HG03457 (cell line): ENCODE data around the gene KDM7A.
A peak's percentile ranks its signal among the peaks of the same experiment; 100 is the strongest.
"Not testable (repeated sequence)": the region's sequence is repeated elsewhere in the genome, so short reads cannot be mapped to it uniquely, and the experiment has no call there.

Source experiments
- ATAC-seq: cut with Tn5 transposase; IDR thresholded peaks from one replicate; pipeline ENCODE4 v1.9.1; 2021; ENCODE audit warnings: moderate number of reproducible peaks; ENCODE audit not compliant: unreplicated experiment

Gene KDM7A

GRCh38 chr7:140176811-140177702, at the start of gene KDM7A:
TSS of gene KDM7A (minus strand) at chr7:140176983. CDS start at chr7:140176937, 46 bp downstream.
- peak; percentile 51 for ATAC-seq

- no peak for ATAC-seq
Observed at GRCh38 chr7:140225562-140226249, 48.9 kb upstream of the KDM7A start.

- ATAC-seq = no peak
Observed at GRCh38 chr7:140223515-140224221, 46.9 kb upstream of the KDM7A start.

- no peak for ATAC-seq
Observed at GRCh38 chr7:140222814-140223213, 46.0 kb upstream of the KDM7A start.

- ATAC-seq = no peak
Observed at GRCh38 chr7:140219672-140220524, 43.1 kb upstream of the KDM7A start.

- no peak for ATAC-seq
Observed at GRCh38 chr7:140218656-140219055, 41.9 kb upstream of the KDM7A start.

- ATAC-seq = no peak
Observed at GRCh38 chr7:140217750-140218501, 41.1 kb upstream of the KDM7A start.

- ATAC-seq = no peak
Observed at GRCh38 chr7:140215281-140215680, 38.5 kb upstream of the KDM7A start.

GRCh38 chr7:140214075-140214684, 37.4 kb upstream of the KDM7A start:
- no peak for ATAC-seq

- ATAC-seq = no peak
Observed at GRCh38 chr7:140213684-140214074, 36.9 kb upstream of the KDM7A start.

GRCh38 chr7:140212100-140212881, 35.5 kb upstream of the KDM7A start:
- ATAC-seq = peak; percentile 51

GRCh38 chr7:140211698-140212097, 34.9 kb upstream of the KDM7A start:
- no peak for ATAC-seq

GRCh38 chr7:140209866-140210609, 33.3 kb upstream of the KDM7A start:
- ATAC-seq = peak; percentile 87

- ATAC-seq = no peak
Observed at GRCh38 chr7:140206616-140207389, 30.0 kb upstream of the KDM7A start.

- no peak for ATAC-seq
Observed at GRCh38 chr7:140205600-140205999, 28.8 kb upstream of the KDM7A start.

GRCh38 chr7:140203556-140203955, 26.8 kb upstream of the KDM7A start:
- ATAC-seq = no peak

GRCh38 chr7:140202942-140203341, 26.2 kb upstream of the KDM7A start:
- ATAC-seq = not testable (repeated sequence)
